SK-N-SH (cell line): Measurements from ENCODE around the gene SAG. TPM values are rescaled to one million over a fixed set of nuclear protein-coding genes. Genes with fewer than 3 reads are reported as not detected.

Source experiments
- CTCF ChIA-PET: fragments of 300-600, 350-600 bp; formaldehyde crosslinking; extraction: SDS; loops from one replicate; lab custom pipeline; 2021; lab: Yijun Ruan, JAX
- POLR2A ChIA-PET: fragments of 350-600 bp; sonication (Branson Sonifier 250); formaldehyde crosslinking; extraction: SDS; loops from one replicate; lab custom pipeline; 2020; ENCODE audit warnings: antibody characterized with exemption, inconsistent platforms; lab: Yijun Ruan, JAX
- DNase-seq: peaks from one replicate; pipeline ENCODE4 v3.0.0; 2012
- H2AFZ ChIP-seq: fragments of 200-600 bp; sonication (generic); 2 replicates; pipeline ENCODE4 v1.8.1; 2016; ENCODE audit warnings: antibody characterized with exemption, mild to moderate bottlenecking, low read depth
- H3F3A ChIP-seq: fragments of 200-600 bp; sonication (generic); replicated peaks from 2 replicates; pipeline ENCODE3; 2016; ENCODE audit warnings: antibody characterized with exemption, mild to moderate bottlenecking; ENCODE audit not compliant: insufficient read depth
- H3K27ac ChIP-seq, 2 experiments: fragments of 200-500 bp in 1 of 2; fragments of 200-600 bp in 1 of 2; sonication (Bioruptor generic) in 1 of 2; sonication (generic), shearing (Covaris generic) in 1 of 2; 2 replicates each; pipeline versions ENCODE4 v1.5.1 to v1.6.1; 2014 to 2016; ENCODE audit warnings: low read depth in 2 of 2, inconsistent platforms in 1 of 2, low read length in 1 of 2, mild to moderate bottlenecking in 1 of 2, mixed read lengths in 1 of 2
- H3K27me3 ChIP-seq: fragments of 200-600 bp; sonication (generic), shearing (Covaris generic); 2 replicates; pipeline ENCODE4 v1.6.1; 2016; ENCODE audit warnings: mixed run types; ENCODE audit not compliant: insufficient read depth
- H3K36me3 ChIP-seq, 2 experiments: fragments of 200-500 bp in 1 of 2; fragments of 200-600 bp in 1 of 2; sonication (Bioruptor generic) in 1 of 2; sonication (generic) in 1 of 2; replicated peaks in 1 of 2; 2 replicates each; pipeline versions ENCODE3 to v1.5.1; 2014 to 2016; ENCODE audit warnings: low read length in 1 of 2, mild to moderate bottlenecking in 1 of 2; ENCODE audit not compliant: insufficient read depth in 2 of 2, control insufficient read depth in 1 of 2
- H3K4me1 ChIP-seq, 2 experiments: fragments of 200-500 bp in 1 of 2; fragments of 200-600 bp in 1 of 2; sonication (Bioruptor generic) in 1 of 2; sonication (generic), shearing (Covaris generic) in 1 of 2; 2 replicates each; pipeline versions ENCODE4 v1.5.1 to v1.6.1; 2014 to 2016; ENCODE audit warnings: low read depth in 1 of 2, low read length in 1 of 2, mixed run types in 1 of 2; ENCODE audit not compliant: insufficient read depth in 2 of 2, control insufficient read depth in 1 of 2
- H3K4me2 ChIP-seq: fragments of 200-600 bp; sonication (generic), shearing (Covaris generic); 2 replicates; pipeline ENCODE4 v1.6.1; 2017; ENCODE audit warnings: mixed run types
- H3K4me3 ChIP-seq, 2 experiments: fragments of 200-500 bp in 1 of 2; fragments of 200-600 bp in 1 of 2; sonication (Bioruptor generic) in 1 of 2; sonication (generic), shearing (Covaris generic) in 1 of 2; 2 replicates each; pipeline versions ENCODE4 v1.5.1 to v1.8.1; 2014 to 2016; ENCODE audit warnings: low read depth in 2 of 2, inconsistent platforms in 1 of 2, low read length in 1 of 2, mild to moderate bottlenecking in 1 of 2, mixed read lengths in 1 of 2, moderate library complexity in 1 of 2
- H3K79me2 ChIP-seq: fragments of 200-600 bp; sonication (generic); 2 replicates; pipeline ENCODE4 v1.8.1; 2017; ENCODE audit warnings: mild to moderate bottlenecking; ENCODE audit not compliant: insufficient read depth
- H3K9ac ChIP-seq: fragments of 200-600 bp; sonication (generic); 2 replicates; pipeline ENCODE4 v1.6.1; 2017; ENCODE audit warnings: mixed run types
- H3K9me2 ChIP-seq: fragments of 200-600 bp; sonication (generic); 2 replicates; pipeline ENCODE4 v1.6.1; 2017; ENCODE audit warnings: mixed run types
- H3K9me3 ChIP-seq: fragments of 200-600 bp; sonication (generic); 2 replicates; pipeline ENCODE4 v1.6.1; 2017; ENCODE audit warnings: mixed run types, mild to moderate bottlenecking, moderate library complexity
- H4K20me1 ChIP-seq: fragments of 200-600 bp; sonication (generic); 2 replicates; pipeline ENCODE4 v1.6.1; 2017; ENCODE audit warnings: mild to moderate bottlenecking, mixed run types; ENCODE audit not compliant: insufficient read depth
- CHD2 ChIP-seq: fragments of 150-350 bp; IDR thresholded peaks from 2 replicates; pipeline ENCODE4 v1.6.1; 2018; ENCODE audit warnings: low read length; ENCODE audit not compliant: partially characterized antibody
- CTCF ChIP-seq: fragments of 200-600 bp; sonication (generic); IDR thresholded peaks from 2 replicates; pipeline ENCODE4 v1.6.1; 2017; ENCODE audit warnings: antibody characterized with exemption, mild to moderate bottlenecking, moderate library complexity
- ELF1 ChIP-seq: IDR thresholded peaks from 2 replicates; pipeline ENCODE4 v1.4.0; 2012
- GABPA ChIP-seq: IDR thresholded peaks from 2 replicates; pipeline ENCODE4 v1.4.0; 2012; ENCODE audit warnings: low read depth, mild to moderate bottlenecking
- GATA2 ChIP-seq: sonication (generic); formaldehyde crosslinking; IDR thresholded peaks from 2 replicates; pipeline ENCODE4 v1.5.0; 2020; ENCODE audit warnings: mild to moderate bottlenecking, missing genetic modification reagents
- MEF2A ChIP-seq: IDR thresholded peaks from 2 replicates; pipeline ENCODE4 v1.4.0; 2012; ENCODE audit warnings: low read depth, borderline replicate concordance
- NRF1 ChIP-seq: IDR thresholded peaks from 2 replicates; pipeline ENCODE4 v1.6.1; 2012; ENCODE audit warnings: low read depth, mild to moderate bottlenecking, low read length
- PBX3 ChIP-seq: IDR thresholded peaks from 2 replicates; pipeline ENCODE4; 2012
- POLR2AphosphoS5 ChIP-seq: IDR thresholded peaks from 2 replicates; pipeline ENCODE4 v1.6.1; 2012; ENCODE audit warnings: low read depth, low read length
- RAD21 ChIP-seq: IDR thresholded peaks from 2 replicates; pipeline ENCODE4 v1.6.1; 2012; ENCODE audit warnings: mild to moderate bottlenecking, low read length
- RCOR1 ChIP-seq: fragments of 150-350 bp; IDR thresholded peaks from 2 replicates; pipeline ENCODE4 v1.6.1; 2017; ENCODE audit warnings: antibody characterized with exemption, low read length
- RFX5 ChIP-seq: IDR thresholded peaks from 2 replicates; pipeline ENCODE4 v1.6.1; 2012; ENCODE audit warnings: mild to moderate bottlenecking, improper control_type of control experiment, low read length
- RXRA ChIP-seq: IDR thresholded peaks from 2 replicates; pipeline ENCODE4 v1.4.0; 2012; ENCODE audit warnings: low read depth, mild to moderate bottlenecking, borderline replicate concordance
- SIN3A ChIP-seq: IDR thresholded peaks from 2 replicates; pipeline ENCODE4 v1.6.1; 2012; ENCODE audit warnings: low read depth, mild to moderate bottlenecking, low read length, moderate library complexity, borderline replicate concordance
- TAF1 ChIP-seq: IDR thresholded peaks from 2 replicates; pipeline ENCODE4 v1.6.1; 2012; ENCODE audit warnings: low read depth, mild to moderate bottlenecking, low read length, moderate library complexity, borderline replicate concordance
- TCF12 ChIP-seq: IDR thresholded peaks from 2 replicates; pipeline ENCODE4 v1.4.0; 2012
- USF2 ChIP-seq: fragments of 150-350 bp; IDR thresholded peaks from 2 replicates; pipeline ENCODE4 v1.6.1; 2017; ENCODE audit warnings: antibody characterized with exemption, low read length, low read depth, borderline replicate concordance
- WGBS: methylation state at CpG from one replicate; pipeline ENCODE4 v1.1.6; 2017; ENCODE audit warnings: low lambda C conversion rate; 5-methylcytosine and 5-hydroxymethylcytosine counted together
- polyA plus RNA-seq, 3 experiments: library from polyadenylated mRNA; depleted of rRNA; stranded (reverse); fragments of >200 nt; gene quantifications; 2 replicates each; pipeline ENCODE4 v1.2.3, GENCODE V29; 2012

SAG gene
- polyA plus RNA-seq, 1 of the 3 experiments (the other 2 are of a cell fraction) = not detected

- no peak overlapping the region for H3K4me3 ChIP-seq
- no peaks in the 10 kb centered on the region for H3K27me3 ChIP-seq
- no peaks in the 10 kb centered on the region for H3K36me3 ChIP-seq
- DNase-seq = no peak
- H3K4me1 ChIP-seq = peaks cover 0 to 5% of the 10 kb centered on the region in 2 experiments; a peak in 1 of 4 replicates
- TF ChIP-seq TAF1 = no peak
- no peak for TF ChIP-seq SIN3A
- TF ChIP-seq TCF12 = no peak
- TF ChIP-seq USF2 = no peak
- no peak for TF ChIP-seq RAD21
- no peak for TF ChIP-seq RFX5
- TF ChIP-seq RXRA = no peak
- no peak for TF ChIP-seq NRF1
- TF ChIP-seq CHD2 = no peak
- no peak for TF ChIP-seq ELF1
- no peak for TF ChIP-seq PBX3
- no peaks in the 10 kb centered on the region for H4K20me1 ChIP-seq
- H3K27ac ChIP-seq = no peak overlapping the region
- ChIA-PET POLR2A (no interaction called here), CTCF (no interaction called here)
- no peaks in the 10 kb centered on the region for H3K79me2 ChIP-seq
- no peak overlapping the region for H3K9ac ChIP-seq
- no peaks in the 10 kb centered on the region for H3K9me2 ChIP-seq
- no peak overlapping the region for H2AFZ ChIP-seq
- no peaks in the 10 kb centered on the region for H3K9me3 ChIP-seq
- H3F3A ChIP-seq = no peaks in the 10 kb centered on the region
- H3K4me2 ChIP-seq = no peak overlapping the region
- WGBS = 71% methylated on average over 5 of the region's 5 CpGs
These were observed 11.6 kb downstream of the SAG start for GRCh38 chr2:233319256-233319655.

- H3K4me2 ChIP-seq = no peak overlapping the region
- H3K36me3 ChIP-seq = no peaks in the 10 kb centered on the region
- no peak overlapping the region for H3K27ac ChIP-seq
- ChIA-PET CTCF (no interaction called here), POLR2A (no interaction called here)
- no peaks in the 10 kb centered on the region for H3K79me2 ChIP-seq
- no peaks in the 10 kb centered on the region for H3F3A ChIP-seq
- H3K9ac ChIP-seq = no peak overlapping the region
- no peaks in the 10 kb centered on the region for H3K9me2 ChIP-seq
- no peak overlapping the region for H3K4me3 ChIP-seq
- 89% methylated on average over 10 of the region's 17 CpGs for WGBS
- H2AFZ ChIP-seq = no peak overlapping the region
- no peaks in the 10 kb centered on the region for H4K20me1 ChIP-seq
- no peaks in the 10 kb centered on the region for H3K9me3 ChIP-seq
- peaks cover 0 to 5% of the 10 kb centered on the region in 2 experiments; a peak in 1 of 4 replicates for H3K4me1 ChIP-seq
- TF ChIP-seq GABPA (no peak), GATA2 (CRISPR knock-in tag) (no peak), POLR2AphosphoS5 (no peak), CTCF (no peak), RXRA (no peak), RCOR1 (no peak), MEF2A (no peak)
- H3K27me3 ChIP-seq = no peaks in the 10 kb centered on the region
- no peak for DNase-seq
These were observed 12.9 kb downstream of the SAG start for GRCh38 chr2:233320470-233320869.
